ENCODE measurements around the gene AMIGO1.

The AMIGO1 gene

DNA sequence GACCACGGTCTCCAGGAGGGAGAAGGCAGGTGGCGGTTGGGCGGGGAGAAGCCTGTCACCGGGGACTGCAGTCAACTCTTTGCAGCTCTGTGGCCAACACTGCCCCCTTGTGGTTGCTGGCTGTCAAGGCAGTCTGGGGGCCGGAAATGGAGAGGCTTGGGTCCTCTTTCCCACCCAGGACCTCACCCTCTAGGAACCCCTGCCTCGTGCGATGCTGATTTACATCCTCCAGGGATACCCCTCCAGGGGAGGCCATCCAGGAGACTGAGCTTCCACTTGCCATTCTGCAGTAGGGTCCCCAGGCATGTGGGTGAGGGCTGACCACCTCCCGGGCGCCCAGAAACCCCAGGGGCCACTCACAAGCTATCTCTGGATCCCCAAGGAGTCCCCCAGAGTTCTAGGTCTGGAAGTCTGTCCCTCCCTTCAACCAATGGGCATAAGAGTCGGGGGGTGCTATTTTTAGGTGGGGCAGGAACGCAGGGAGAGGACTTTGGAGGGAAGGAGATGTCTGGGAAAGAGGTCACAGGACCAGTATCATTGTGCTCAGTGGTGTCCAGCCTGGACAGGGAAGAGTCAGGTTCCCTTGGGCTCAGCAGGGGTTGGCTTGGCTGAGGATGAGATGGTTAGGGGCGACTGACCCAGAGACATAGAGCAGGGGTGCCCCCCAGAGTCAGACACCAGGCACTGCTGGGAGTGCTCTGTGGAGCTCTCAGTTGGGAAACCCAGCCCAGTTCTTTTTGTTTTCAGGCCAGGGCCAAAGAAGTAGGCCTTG, 23.0 kb upstream of the AMIGO1 start:
- DNase-seq (ENCODE audit: low spot score): peak; percentile 54

DNA sequence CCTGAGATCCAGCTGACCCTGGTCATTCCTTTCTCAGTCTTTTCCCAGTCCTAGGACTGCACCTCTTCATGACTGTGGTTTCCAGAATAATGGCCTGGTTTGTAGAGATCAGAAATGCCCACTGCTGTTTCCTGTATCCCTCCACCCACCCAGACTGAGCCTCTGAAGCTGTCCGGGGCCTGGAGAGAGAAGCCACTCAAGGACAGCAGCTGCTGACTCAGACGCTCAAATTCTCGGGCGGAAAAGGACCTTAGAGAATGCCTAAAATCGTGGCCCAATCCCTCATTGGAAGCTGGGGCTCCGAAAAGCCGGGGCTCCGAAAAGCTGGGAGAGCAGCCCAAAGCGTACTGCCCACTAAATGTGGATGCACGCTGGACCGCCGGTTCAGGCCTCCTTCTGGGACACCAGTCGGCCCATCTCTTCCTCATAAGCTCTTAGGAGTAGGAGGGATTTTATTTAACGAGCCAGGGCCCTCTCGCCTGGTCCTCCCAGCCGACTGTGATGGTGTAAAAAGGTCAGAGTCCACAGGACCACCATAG, 22.4 kb upstream of the AMIGO1 start:
- DNase-seq (ENCODE audit: low spot score): no peak

DNA sequence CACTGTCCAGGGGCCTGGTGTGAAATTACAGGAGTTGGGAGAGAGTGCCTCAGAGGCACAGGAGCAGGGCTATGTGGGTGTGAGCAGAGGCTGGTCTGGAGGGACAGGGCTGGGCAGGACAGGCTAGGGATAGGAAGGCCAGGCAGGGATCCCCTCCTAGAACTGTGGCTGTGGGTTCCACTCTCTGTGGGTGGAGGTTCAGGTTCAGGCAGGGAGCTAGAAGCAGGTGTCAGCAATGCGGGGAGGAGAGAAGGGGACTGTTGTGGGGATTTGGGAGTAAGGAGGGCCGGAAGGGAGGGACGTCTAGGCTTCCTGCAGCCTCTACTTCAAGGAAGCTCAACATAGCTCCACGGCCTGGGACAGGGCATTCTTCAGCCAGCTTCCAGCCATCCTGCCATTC, 21.9 kb upstream of the AMIGO1 start:
- no peak for DNase-seq (ENCODE audit: low spot score)

DNA sequence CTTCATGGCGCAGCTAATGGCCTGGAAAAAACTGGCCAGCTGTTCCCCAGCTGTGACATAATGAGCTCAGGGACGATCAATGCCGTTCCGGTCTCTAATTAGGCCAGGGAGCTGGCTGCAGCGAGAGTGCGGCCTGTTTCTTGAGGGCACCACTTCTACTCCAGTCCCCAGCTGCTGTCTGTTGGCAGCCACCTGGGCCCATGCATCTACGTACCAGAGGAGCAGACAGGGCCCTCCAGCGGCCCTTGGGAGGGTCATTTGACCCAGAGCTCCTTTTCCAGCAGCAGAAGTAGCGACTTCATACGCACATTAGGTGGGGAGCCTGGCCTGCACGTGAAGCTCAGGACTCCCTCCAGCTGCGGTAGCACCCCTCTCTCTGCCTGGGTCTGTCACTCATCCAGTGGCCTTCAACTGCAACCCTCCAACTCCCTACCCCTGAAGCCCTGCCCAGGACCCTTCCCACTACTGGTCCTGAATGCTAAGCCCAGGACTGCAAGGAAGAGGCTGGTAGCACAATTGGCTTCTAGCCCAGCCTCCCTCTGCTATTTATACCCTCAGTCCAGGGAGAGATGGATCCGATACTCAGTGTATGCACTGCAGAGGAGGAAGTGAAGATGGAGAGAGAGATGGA, 21.0 kb upstream of the AMIGO1 start:
- DNase-seq (ENCODE audit: low spot score): no peak

DNA sequence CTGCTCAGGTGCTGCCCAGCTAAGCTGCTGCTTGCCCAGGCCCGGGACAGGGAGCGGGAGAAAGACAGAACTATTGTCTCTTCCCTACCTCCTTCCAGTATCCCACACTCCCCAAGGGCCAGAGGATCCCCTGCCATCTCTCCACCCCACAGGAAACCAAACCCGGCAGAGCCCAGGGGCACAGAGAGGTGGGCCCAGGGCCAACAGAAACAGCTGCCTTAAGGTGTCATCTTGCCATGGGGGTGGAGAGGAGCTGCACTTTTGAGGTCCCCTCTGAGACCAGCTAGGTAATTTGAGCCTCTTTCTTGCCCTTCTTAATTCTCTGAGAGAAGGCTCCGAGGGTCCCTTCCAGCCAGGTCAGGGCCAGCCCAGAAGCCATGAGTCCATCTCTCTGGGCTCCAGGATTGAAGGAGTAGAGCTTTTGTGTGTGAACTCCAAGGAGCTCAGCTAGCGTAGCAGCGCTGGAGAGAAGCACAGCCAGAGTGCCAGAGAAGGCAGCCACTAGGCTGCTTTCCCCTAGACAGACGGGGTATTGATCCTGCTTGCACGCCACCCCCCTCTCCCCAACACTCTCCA, 20.4 kb upstream of the AMIGO1 start:
- DNase-seq (ENCODE audit: low spot score): no peak

DNA sequence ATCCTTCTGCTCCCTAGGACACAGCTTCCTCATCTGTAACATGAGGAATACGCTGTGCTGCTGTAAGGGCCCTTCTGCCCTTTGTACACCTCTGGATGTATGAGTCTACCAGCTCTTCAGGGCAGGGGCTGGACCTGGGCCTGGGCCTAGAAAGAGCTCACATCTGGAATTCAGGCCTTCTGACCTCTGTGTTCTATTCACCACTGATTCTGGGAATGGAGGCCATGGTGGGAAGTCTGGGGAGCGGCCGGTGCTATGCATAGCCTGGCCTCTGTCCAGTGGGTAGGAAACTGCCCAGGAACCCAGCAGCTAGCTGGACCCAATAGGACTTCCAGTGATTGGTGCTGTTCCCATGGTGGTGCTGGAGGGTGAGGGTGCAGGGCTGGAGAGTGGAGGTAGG, 19.2 kb upstream of the AMIGO1 start:
- no peak for DNase-seq (ENCODE audit: low spot score)

DNA sequence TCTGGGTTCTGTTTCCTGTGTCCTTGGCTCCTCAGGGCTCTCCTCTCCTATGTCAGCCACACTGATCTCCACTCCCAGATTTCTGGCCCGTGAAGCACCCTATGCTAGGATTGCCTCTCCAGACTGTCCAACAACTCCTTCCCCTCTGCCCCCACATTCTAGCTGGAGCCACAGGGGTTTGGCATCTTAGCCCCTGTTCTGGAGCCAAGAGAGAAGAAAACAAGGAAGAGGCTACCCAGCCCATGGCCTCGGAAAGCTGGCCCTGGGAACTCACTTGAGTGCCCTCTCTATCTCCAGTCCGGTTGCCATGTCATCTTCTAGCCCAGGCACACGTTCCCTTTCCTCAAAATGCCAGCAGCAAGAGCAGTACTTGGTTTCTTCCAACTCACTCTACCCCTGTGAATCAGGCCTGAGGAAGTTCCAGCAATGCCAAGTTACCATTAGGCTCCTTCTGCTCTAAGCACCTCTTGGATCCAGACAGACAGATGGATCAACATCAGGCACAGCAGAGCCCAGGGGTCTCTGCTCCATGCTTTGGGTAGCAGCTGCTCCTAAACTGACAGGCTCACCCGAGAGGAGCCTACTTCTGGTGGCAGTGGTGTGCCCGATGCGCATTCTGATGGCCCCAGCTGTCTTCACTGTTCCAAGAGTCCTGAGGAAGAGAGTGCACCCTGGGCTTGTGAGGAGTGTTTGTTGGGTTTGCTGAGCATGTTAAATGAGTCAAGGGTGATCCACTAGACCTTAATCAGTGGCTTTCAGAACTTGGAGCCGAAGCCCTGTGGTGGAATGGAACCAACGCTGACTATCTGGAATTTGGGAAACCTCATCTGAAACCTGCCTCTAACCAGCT, 18.5 kb upstream of the AMIGO1 start:
- DNase-seq (ENCODE audit: low spot score): no peak

DNA sequence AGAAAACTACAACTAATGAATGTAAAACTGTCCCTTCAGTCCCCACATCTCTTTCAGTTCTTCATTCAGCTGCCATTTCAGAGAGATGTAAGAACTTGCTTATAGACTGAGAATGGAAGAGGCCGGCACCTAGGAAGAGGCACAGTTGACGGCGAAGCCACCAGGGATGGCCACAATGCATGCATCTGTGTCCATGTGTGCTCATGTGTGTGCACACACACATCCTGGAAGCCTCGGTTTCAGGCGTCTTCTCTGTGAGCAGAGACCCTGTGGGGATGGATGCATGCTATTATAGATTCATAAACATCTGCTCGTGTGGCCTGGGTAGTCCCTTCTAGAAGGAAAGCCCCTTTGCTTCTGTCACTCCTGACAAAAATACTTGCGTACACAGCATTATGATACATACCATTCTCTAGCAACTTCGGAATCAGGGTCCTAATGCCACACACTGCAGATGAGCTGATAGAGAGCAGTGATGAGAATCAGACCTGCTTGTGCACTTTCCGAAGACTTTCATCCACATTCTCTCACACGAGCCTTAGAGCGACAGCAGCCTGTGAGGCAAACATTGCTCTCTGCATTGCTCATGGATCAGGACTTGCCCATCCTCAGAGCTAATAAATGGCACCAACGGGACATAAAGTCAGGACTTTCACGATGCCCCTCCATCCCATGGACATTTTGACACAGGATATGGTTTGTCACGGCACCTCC, 17.7 kb upstream of the AMIGO1 start:
- DNase-seq (ENCODE audit: low spot score): no peak

DNA sequence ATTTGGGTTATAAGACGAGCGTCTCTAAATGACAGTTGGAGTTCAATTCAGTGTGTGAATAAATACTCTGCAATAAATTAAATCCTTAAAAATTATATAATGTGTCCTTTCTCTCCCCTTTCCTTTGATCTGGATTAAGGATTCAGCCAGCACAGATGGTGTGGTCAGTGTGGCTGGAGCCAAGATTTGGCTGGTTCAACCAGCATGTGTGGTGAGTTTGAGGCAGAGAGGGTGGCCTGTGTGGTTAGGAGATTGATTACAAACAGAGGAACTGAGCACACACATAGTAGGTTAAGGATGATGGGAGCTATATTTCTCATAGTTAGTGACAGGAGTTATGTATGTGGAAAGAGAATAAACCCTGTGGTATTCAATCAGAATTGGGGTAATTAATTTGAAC, 14.2 kb upstream of the AMIGO1 start:
- no peak for DNase-seq (ENCODE audit: low spot score)

DNA sequence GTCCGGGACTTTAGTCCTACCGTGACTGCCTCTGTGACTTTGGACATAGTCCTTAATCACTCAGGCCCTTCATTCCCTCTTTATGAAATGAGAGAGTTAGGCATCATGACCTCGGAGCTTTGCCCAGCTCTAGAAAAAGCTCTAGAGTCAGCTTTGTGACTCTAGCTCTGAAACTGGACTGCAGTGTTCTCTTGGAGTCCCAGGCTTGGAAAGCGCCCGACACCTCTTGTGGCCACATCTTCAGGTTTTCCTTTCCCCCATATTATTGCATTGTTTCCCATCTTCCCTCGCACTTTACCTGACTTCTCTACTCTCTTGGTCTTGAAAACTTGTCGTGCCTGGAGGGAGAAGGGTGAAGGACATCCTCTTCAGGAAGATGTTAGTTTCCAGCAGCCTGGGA, 12.5 kb upstream of the AMIGO1 start:
- no peak for DNase-seq (ENCODE audit: low spot score)

DNA sequence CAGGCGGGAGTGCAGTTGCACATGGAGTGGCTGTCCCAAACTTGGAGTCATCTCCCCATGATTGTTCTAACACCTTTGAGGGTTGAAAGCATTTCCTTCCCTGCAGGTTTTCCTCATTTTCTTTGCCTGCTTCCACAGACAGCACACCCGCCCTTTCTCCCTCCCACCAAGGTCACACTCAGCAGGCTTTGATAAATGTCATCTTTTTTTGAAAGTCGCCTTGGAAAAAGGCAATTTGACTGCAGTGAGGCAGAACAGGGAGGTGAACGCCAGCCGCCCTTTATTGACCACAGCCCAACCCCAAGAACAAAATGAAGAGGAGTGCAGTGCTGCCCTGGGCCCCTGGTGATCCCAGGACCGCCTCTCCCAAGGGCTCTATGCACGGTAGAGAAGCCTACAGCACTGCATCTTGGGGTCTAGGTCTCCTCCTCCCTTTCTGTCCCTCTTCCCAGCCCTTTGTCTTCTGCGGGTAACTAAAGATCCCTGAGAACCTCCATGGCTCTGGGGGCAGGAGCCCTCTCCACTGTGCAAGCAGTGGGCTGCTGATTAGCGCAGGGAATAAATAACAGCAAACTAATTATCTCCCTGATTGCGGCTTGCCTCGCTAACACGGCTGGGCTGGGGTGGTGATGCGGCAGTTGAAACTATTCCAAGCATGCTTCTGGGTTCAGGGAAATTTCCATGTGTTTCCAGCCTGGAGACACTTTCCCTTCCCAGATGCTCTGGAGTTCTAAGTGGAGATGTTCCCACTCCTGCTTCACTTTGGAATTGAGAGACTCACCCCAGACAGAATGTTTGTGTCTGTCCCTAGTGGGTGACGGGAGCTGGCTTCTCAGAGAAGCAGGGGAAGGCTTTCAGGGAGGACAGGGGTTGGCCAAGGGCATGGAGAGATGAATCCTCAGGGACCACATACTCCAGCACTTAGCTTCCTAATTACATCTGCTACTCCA, 11.8 kb upstream of the AMIGO1 start:
- DNase-seq (ENCODE audit: low spot score): no peak

DNA sequence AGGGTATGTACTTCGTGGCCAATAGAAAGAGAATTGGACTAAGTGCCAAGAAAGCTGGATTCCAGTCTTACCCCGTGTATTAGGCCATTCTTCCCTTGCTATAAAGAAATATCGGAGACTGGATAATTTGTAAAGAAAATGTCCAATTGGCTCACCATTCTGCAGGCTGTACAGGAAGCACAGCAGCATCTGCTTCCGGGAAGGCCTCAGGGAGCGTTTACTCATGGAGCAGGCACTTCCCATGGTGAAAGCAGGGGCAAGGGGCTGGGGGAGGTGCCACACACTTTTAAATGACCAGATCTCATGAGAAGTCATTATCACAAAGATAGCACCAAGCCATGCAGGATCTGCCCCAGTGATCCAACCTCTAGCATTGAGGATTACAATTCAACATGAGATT, 7.8 kb upstream of the AMIGO1 start:
- no peak for DNase-seq (ENCODE audit: low spot score)

DNA sequence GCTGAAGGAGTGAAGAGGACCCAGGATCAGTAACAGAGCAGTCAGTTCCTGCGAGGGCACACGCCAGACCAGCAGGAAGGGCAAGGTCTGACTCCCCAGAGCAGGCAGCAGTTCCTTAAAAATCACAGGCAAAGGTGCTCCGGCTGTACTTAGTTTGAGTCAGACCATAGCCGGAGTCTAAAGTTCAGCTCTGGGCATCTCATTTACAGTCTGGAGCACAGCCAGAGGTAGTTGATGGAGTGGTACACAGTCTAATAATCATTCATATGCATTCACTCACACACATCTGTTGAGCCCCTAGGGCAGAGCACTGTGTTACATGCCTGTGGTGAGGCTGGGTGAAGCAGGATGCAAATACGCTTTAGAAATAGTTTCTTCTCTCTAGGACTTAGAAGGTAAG, 7.3 kb upstream of the AMIGO1 start:
- DNase-seq (ENCODE audit: low spot score): no peak

DNA sequence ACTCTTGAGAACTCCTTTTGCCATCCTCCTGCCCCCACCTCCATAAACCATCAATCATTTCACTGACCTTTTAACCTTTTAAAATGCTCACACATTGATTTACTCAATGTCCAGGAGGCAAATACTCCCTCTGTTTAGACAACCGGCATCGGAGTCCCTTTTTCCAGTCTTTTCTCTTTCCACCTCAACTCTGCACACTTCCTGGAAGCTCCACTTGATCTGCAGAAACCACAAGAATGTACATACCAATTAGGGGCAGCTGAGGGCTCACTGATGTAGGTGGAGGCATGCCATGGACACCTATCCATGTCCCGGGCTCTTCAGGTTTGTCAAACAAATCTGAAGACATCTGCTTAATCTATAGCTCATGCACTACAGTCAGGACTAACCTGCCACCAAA, 5.3 kb upstream of the AMIGO1 start:
- peak; percentile 32 for DNase-seq (ENCODE audit: low spot score)

DNA sequence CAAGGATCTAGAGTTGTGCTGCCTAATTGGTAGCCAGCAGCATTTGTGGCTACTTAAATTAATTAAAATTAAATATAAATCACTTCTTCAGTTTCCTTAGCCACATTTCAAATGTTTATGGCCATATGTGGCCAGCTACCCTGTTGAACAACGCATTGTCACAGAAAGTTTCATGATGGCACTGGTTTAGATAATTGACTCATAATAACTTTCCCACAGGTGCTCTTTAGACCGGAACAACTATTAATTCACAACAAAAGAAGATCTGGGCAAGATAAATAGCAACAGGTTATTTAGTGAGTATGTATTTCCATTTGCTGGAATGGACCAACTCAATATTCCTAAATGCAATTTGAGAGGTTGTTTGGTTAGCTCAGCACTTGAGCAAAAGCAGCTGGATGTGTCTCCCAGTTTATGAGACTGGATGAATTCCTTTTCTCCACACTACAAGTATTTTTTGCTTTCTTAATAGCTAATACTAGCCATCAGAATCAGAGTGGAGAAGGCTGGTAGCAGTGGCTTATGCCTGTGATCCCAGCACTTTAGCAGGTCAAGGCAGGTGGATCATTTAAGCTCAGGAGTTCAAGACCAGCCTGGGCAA, 3.7 kb upstream of the AMIGO1 start:
- DNase-seq (ENCODE audit: low spot score): no peak

DNA sequence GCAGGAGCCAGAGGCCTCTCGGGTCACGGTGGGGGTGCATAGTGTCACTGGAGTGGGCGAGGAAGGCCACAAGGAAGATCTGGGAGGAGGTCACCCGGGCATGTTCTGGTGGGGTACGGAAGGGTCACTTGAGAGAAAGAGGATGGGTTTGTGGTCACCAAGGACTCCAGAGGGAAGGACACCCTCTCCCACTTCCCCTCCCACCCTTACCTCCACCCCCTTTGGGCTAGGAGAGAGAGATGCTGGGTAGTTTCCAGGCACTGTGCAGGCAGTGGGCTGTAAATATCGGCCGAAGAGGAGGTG, 703 bp downstream of the AMIGO1 start:
- no peak for DNase-seq (ENCODE audit: low spot score)

DNA sequence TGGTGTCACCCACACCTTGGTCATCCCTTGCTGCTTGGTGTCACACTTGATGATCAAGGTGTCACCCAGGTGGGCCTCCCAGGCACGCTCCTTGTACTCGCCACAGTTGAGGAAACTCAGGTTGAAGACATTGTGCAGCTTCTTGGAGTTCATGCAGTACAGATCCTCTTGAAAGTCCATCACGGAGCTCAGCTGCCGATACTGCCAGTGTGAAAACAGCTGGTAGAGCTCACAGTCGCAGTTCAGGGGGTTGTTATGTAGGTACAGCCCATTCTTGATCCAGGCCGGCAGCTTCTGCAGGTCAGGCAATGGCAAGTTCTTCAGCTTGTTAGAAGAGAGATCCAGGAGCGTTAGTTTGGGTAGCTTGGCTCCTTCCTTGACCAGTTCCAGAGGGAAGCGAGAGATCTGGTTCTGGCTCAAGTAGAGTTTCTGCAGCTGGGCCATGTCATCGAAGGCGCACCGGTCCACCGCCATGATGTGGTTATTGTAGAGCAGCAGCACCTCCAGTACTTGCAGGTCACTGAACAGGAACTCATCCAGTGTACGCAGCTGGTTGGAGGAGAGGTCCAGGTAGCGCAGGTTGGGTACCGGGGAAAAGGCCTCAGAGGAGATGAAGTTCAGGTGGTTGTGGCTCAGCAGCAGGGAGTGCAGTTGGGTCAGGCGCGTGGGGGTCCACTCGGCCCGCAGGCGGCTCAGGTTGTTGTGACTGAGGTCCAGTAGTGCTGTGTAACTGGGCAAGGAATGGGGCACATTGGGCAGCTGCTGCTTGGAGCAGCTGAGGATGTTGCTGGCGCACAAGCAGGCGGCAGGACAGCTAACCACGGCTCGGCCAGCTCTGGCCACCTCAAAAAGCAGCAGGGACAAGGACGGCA, 1.3 kb downstream of the AMIGO1 start:
- no peak for DNase-seq (ENCODE audit: low spot score)

DNA sequence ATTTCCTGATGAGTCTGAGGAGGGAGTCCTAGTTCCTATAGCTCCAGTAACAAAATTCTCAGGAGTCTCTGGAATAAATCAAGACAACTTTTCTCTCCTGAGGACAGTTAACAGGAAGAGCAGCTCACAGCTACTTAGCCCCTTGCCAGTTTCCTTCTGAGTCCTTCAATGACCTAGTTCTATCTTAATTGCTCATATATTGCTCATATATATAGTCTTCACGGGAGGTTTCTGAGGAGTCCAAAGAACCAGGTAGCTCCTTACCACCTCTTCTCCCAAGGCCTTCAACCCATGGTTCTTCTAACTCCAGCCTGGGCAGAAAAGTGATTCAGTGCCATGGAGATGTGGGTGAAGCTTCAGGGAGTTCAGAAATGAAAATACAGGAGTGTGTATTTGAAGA, 4.6 kb downstream of the AMIGO1 start:
- no peak for DNase-seq (ENCODE audit: low spot score)

DNA sequence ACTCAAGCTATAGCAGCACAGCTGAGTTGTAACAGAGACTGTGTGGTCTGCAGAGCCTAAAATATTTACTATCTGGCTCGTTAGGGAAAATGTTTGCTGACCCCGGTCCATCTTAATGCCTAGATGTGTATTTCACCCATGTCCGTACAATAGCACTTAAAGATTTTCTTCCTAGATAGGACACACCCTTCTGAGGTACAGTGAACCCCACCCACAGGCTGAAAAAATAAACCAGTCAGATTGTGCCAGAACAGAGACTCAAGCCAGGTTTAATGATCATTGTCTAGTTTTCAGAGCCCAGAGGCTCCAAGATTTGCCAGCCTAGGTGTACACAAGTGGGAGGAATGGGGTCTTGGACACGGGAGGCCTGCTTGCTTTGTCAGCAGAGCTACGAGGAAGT, 5.6 kb downstream of the AMIGO1 start:
- no peak for DNase-seq (ENCODE audit: low spot score)
